ENCODE measurements around the gene TEX44.

TEX44 gene

DNA sequence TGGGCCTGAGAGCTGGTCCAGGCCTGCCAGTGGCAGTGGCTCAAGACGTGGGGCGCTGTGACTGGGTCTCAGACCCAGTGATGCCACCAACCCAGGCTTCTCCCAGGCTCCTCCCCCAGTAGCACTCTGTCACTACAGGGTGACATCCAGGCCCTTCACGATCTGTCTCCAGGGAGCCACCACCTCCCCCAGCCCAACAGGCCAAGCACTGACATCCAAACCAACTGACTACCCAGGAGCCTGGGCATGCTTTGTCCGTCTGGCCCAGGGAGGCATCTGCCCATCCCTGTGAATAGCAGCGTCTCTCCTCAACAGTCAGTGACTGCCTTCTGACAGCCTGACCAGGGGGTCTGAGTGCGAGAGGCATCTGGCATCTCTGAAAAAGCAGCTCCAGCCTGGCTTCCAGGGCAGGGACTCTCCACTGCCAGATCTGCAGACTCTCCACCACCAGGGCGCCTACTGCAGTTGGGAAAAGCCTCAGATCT, 13.0 kb downstream of the TEX44 start:
- DNase-seq, result no peak

DNA sequence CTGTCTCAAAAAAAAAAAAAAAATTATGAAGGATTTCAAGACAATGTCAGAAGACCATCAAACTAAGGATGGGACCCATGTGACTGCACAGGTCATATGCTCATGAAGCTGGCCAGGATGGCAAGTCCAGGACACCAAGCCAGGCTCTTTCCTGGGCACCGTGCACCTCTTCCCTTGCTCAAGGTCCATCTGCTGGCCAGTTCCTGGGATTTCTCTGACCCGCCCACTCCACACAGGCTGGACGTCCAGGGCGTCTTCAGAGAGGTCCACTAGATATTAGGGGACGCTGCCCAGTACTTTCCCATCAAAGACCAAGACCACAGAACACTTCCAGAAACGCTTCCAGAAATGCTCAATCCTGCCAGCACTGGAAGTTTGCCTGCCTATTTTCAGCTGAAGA, 14.3 kb downstream of the TEX44 start:
- no peak for DNase-seq

DNA sequence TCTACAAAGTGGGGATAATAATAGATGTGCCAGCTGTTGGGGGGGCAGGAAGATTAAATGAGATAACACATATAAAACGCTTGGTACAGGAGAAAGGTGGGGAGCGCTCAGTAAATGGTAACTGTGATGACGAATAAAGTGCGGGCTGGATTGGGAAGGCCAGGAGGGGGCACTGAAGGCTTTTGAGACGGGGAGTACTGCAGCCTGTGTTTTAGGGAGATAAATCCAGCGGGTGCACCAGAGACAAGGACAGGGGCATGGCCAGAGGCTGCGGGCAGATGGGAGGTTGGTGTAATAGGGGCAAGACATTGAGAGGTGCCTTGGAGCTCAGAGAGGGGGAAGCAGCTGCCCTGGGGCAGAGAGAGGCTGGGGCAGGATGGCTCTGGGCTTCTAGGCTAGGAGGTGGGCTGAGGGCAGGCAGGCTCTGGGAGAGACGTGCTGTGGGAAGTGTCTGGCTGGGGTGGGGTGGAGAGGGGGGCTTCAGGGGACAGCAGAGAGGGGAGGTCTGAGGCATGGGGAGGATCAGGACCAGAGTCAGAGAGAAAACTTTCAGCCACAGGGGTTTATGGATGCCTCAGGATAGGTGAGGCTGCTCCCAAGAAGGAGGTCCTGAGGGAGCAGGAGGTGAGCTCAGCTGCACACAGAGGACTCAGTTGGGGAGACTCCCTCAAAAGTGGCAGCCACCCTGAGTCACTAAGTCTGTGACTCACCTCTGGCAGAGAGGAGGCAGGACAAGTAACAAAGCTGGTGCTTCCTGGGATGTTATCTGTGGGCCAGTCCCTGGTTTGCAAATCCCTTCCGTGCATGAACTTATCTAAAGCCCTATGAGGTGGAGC, 18.8 kb downstream of the TEX44 start:
- no peak for DNase-seq

DNA sequence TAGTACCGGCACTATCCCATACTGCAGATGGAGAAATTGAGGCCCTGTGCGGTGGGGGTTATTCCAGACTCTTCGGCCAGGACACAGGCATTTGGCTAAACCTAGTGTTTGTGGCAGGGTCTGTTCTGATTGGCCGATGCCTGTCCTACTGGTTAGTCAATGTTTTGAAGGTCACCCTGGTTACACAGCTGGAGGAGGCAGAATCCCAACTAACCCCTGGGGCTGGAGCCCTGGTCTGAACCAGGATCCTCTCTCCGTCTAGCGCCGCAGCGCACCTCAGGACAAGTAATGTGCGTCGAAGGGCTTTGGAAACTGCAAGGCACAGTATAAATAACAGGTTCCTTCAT, 19.4 kb downstream of the TEX44 start:
- DNase-seq, result no peak

DNA sequence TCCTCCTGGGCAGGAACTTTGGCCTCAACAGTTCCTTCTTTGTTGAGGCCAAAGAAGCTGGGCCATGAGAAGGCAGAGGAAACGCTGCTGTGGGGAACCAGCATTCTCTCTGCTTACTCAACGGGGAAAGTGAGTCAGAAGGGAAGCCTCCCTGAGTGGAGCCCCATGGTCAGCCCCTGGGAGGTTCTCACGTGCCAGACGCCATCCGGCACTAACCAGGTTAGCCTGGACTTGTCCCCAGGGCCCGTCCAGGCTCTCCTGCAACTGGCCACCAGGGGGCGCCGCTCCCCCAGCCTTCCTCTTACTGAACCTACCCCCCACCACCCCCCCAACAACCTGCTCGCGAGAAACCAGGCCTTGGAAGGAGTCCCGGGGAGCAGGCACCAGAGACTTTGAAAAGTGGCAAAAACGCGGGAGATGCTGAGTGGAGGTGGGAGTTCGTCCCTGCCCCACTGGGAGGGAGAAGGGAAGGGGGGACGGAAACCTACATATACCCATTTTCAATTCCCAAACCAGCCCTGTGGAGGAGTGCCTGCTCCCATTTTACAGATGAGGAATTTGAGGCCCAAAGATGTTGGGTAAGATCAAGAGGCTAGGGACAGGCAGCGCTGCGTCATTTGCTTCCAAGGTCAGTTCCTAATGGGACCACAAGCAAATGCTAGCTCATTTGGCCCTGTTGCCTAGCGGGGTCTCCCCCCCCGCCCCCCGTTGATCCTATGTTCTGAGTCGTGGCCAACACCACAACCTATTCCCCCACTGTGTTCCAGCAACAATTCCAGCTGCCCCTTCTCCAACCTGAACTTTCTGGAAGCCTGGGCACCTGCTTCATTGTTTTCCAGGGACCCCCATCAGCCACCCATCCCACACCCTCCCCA, 20.0 kb downstream of the TEX44 start:
- no peak for DNase-seq

DNA sequence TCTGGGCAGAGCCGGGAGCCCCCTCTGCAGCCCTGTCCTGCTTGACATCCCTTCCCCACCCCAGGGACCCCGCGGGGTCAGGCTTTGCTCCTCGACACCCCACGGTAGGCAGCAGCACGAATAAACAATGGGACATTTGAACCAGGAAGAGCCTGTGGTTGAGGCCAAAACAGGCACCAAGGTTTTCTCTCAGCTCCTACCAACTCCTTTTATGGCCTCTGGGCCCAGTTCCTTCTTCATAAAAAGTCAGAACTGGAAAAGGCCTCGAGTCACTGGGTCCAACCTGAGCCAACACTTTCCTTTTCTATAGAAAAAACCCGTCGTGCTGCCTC, 20.6 kb downstream of the TEX44 start:
- DNase-seq, result no peak

DNA sequence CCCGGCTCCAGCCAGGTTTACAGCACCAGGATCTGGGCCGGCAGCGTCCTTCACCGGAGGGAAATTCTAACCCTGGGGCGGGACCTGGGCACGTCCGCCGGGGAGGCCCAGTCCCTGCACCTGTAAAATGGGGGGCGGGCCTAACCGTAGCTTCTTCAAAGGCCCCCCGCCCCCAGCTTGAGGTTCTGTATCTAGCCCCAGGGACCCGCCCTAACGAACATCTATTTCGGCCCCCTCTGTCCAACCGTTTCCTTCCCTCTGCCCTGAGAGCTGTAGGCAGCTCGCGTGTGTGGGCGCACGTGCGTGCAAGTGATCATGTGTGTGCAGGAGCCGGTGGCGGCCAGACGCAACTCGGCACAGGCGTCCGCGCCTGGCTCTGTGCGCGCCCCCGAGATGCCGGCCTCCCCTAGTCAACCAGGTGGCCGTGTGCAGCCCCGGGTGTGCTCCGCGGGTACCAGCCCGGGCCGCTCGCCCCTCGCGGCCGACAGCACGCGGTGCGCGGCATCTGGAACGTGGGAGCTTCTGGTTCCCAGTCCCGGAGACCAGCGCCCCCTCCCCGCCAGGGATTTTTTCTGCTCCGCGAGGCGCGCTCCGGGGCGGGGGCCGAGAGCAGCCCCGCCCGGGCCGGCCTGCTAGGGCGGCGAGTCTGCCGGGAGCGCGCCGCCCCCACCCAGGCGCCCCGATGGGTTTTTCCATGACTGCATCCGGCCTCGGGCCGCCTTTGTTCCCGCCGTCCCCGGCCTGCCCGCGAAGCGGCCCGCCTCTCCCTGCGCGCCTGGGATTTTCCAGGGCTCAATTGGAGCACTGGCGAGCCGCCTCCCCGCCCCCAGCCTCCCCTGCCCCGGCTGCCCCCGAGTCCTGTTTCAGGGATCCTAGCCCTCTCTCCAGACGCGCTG, 21.2 kb downstream of the TEX44 start:
- peak; percentile 42 for DNase-seq

DNA sequence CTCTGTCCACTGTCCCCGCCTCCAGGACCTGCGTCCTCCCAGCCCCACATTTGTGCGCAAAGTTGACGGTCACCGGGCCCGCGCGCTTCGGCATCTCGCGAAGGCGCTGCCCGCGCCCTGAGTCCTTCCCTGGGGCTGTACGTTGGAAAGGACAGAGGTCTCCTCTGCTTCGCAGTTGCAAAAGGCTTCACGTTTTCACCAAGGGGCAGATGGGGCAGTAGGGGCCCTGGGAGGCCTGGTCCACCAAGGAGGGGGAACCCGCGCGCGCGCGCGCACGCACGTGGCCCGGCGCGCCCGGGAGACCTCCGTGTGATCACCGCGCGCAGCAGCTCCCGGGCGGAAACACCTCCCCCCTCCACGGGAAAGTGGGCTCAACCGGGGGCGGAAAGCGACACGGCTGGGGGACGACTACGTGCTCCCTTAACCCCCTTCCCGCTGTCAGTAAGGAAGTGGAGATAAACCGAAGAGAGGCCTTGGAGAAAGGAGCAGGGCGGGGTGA, 21.9 kb downstream of the TEX44 start:
- no peak for DNase-seq

DNA sequence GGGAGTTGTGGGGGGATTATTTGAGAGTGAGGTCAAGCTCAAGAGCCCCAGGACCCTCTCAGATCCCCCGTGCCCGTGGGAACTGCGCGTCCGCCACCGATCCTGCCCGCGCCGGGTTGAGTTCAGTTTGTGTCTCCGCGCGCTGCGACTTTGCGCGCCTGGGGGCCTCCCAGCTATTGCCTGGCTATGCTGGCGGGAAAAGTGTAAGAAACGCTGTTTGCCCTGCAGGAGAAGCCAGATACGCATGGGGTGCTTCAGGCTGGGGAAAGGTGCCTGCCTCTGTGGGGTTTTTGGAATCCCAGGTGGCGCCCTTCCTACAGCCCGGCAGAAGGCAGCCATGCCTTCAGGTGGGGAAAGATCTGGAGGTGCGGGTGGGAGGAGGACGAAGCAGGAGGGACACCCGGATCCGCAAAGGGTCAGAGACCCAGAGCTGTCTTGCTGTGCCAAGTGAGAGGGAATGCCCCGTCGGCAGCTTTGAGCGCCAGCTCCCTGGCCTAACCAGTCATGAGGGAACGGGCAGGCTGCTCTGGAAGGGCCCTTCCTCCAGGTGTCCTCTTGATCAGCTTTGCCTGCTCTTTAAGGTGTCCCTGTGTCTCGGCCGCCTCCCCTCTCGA, 22.5 kb downstream of the TEX44 start:
- no peak for DNase-seq

DNA sequence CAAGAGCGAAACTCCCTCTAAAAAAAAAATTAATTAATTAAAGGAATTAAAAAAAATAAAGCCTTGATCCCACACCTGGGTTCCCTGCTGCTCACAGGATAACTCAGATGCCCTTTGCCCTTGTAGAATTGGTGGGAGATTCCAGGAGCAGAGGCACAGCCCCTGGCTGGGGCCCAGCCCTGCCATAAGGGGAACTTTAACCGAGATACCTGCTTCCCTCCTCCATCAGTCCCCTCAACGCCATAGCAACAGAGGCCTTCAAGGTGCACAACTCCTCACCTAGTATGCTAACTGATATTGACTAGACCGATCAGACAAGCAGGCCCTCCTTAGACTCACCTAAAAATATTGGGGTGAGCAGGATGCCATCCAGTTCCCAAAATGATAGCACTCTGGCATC, 23.6 kb downstream of the TEX44 start:
- DNase-seq, result no peak

DNA sequence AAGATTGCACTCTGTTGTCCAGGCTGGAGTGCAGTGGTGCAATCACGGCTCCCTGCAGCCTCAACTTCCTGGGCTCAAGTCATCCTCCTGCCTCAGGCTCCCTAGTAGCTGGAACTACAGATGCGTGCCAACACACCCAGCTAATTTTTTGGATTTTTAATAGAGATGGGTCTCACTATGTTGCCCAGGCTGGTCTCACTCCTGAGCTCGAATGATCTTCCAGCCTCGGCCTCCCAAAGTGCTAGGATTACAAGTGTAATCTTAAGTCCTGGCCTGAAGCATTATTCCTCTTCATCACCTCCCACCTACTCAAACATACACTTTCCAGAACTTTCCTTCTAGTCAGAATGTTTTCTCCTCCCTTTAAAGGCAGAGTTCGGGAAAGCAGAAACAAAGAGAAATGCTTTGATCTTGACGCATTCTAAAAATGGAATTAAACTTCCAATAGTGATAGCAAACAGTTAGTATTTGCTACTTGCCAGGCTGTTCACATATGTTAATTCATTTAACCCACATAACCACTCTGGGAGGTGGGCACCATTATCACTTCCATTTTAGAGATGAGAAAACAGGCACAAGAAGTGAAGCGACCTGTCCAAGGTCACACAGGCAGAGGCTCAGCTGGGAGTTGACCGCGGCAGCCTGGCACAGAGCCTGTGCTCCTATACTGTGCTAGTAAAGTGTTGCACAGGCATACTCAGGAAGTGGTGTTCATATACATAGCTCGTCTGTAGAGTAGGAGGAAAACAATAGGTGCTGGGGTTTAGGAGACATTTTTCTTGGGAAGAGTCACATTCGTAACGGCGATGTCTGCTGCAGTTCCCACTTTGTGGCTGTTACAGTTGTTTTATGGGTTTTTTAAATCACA, 24.6 kb downstream of the TEX44 start:
- no peak for DNase-seq

DNA sequence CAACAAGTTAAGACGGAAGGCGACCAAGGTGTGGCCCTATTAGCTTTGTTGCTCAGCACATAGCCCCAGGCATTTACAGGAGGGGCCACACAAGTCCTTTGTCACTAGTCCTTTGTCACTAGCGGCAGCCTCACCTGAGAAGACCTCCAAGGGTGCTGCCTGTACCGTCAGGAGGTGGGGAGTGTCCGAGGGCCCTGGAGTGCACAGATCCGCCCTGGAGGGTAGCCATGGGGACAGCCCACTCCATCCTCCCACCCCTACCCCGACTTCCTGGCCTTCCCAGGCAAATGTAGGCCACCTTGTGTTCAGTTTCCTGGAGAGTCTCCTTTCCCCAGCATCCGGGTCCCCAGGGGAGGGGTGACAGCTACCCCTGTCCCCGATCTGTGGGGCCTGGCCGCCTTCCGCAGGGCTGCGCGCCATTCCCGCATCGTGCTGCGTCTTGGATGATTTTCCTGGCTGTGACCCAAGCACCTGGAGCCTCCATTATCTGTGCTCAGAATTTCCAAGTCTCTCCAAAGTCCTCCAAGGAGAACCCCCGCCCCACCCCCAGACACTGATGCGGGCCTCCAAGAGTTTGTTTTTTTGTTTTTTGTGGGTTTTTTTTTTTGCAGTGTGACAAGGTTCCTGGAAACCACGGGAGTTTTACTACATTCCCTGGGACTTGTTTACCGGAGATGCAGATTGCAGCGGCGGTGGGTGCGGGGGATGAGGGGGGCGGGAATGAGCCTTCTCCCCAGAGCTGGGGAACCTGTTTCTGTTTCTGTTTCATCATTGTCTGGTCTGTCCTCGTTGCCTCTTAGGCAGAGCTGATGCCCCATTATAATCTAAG, 28.6 kb downstream of the TEX44 start:
- DNase-seq, result no peak

DNA sequence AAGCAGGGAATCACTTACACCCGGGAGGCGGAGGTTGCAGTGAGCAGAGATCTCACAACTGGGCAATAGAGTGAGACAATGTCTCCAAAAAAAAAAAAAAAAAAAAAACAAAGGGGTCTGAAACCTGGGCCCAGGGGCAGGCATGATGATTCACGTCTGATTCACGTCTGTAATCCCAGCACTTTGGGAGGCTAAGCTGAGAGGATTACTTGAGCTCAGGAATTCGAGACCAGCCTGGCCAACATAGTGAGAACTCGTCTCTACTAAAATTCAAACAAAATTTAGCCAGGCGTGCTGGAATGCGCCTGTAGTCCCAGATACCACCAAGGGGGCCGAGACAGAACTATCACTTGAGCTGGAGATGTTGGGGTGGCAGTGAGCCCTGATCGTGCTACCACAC, 30.3 kb downstream of the TEX44 start:
- DNase-seq, result no peak

DNA sequence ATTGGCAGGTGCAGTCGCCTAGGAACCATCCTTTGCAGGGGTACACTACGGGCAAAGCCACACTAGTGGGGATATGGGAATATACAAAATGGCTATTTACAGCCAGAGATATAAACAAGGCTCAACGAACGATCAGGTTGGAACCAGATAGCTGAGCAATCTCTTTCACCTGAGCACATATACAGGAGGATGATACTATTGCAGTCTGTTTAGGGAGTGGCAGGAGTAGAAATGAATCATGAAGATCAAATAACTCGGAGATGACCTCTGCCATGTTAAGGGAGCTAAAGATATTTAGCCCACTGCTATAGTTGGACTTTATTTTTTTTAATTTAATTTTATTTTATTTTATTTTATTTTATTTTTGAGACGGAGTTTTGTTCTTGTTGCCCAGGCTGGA, 33.8 kb downstream of the TEX44 start:
- no peak for DNase-seq

DNA sequence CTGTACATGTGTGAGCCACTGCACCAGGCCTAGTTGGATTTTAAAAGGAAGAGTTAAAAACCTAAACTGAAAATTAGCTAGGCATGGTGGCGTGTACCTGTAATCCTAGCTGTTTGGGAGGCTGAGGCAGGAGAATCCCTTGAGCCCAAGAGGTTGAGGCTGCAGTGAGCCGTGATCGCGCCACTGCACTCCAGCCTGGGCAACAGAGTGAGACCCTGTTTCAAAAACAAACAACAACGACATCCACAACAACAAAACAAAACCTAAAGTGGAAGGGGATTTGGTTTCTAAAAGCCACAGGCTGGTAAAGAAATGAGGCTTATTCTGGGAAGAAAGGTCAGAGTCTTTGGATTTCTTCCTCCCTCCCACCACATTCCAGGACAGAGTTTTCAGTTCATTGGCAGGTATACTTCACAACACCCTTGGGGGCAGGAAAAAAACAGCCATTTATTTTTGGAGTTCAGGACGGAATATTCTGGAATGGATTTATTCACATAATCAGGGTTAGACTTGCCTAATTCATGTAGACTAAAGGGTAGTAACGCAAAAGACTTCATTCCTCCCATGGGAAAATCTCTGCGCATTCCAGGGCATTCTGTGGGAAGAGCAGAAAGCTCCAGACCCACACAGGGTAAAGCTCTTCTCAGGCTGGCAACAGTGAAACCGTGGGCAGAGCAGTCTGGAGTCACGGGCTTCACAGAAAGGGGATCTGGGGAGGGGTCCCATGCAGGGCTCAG, 34.9 kb downstream of the TEX44 start:
- no peak for DNase-seq

DNA sequence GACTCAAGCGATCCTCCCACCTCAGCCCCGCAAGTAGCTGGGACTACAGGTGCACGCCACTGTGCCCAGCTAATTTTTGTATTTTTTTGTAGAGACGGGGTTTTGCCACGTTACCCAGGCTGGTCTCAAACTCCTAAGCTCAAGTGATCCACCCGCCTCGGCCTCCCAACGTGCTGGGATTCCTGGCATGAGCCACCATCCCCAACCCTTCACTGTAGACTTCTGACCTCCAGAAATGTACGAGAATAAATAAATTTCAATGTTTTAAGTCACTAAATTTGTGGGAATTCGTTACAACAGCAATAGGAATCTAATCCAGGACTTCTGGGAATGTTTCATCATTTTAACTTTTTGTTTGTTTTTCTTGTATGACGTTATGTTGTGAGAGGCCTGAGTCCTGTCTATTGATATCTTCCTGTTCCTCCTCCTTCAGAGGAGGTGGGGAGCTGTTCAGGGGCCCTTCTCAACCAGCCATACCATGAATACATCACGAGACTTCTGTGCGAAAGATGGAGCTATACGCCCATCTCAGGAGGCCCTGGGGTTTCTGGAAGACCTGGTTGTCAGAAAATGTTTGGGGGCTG, 40.0 kb downstream of the TEX44 start:
- DNase-seq, result no peak

DNA sequence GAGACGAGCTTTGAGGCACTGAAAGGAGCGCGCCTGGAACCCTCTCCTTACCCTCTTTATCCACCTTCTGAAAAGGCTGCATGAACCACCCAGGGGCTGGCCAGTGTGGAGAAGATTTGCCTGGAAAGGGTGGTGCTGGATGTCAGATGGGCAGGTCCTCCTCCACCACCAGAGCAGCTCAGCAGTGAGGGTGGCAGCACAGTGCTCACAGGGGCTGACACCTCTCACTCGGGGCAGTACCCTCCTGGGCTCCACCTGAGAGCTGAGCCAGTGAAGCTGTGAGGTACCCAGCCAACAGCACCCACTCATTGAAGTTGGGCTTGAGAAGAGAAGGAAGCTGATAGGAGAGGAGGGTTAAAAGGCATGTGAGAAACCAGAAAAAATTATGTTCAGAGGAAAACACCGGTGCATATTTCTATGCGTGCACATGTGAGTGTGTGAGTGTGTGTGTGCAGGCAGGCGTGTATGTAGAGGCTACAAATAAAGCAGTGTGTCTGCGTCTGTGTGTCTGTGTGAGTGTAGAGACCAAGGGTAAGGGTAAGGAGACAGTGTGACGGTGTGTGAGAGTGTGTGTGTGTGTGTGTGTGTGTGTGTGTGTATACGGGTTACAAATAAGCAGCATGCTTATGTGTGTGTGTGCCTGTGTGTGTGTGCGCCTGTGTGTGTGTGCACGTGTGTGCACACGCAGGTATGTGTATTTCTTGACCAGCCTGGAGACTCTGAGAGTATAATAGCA, 40.7 kb downstream of the TEX44 start:
- no peak for DNase-seq

DNA sequence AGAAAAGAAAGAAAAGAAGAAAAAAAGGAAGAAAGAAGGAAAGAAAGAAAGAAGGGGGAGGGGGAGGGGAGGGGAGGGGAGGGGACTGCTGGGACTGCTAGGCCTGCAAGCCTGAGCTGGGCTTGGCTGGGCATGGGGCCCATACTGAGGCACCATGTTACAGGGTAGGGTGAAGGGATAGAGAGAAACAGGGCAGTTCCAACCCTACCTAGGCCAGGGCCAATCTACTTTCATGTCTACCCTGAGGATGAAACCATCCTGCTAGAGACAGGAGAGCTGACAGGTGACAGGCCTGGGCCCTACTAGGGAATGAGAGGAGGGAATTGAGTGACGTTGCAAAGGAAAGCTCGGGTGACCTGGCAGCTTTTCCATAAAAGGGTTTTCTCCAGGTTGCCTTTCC, 41.7 kb downstream of the TEX44 start:
- DNase-seq, result no peak
